PC-3 (cell line): ENCODE data around the gene P2RY11.

Source experiments
- EZH2phosphoT487 ChIP-seq: fragments of 300-600 bp; sonication (generic); IDR thresholded peaks from 2 replicates; pipeline ENCODE4 v1.6.1; 2018; ENCODE audit warnings: mild to moderate bottlenecking, antibody characterized with exemption, low read length, borderline replicate concordance
- TF ChIP-seq, protein P1 (sequence below): fragments of 300-600 bp; sonication (generic); conservative IDR thresholded peaks from 2 replicates; pipeline ENCODE4 v1.5.1; 2017; ENCODE audit warnings: antibody characterized with exemption, low read depth, mild to moderate bottlenecking, low read length

DNA sequence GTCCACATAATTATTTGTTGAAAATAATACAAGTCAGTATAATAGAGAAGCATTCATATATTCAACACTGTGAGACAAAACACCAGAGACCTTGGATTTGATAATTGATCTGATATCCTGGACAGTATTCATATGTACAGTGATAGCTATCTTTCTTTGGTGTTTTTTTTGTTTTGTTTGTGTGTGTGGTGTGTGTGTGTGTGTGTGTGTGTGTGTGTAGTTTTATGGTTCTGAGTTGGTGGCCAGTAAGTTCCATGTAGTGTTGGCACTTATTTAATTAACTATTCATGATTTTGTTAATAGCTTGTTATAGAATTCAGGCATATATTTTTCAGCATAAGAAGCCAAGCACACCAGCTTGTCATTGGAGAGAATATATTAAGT lies 7.4 kb upstream of the P2RY11 start:
- no peak for TF ChIP-seq EZH2phosphoT487
- TF ChIP-seq, protein P1, sequence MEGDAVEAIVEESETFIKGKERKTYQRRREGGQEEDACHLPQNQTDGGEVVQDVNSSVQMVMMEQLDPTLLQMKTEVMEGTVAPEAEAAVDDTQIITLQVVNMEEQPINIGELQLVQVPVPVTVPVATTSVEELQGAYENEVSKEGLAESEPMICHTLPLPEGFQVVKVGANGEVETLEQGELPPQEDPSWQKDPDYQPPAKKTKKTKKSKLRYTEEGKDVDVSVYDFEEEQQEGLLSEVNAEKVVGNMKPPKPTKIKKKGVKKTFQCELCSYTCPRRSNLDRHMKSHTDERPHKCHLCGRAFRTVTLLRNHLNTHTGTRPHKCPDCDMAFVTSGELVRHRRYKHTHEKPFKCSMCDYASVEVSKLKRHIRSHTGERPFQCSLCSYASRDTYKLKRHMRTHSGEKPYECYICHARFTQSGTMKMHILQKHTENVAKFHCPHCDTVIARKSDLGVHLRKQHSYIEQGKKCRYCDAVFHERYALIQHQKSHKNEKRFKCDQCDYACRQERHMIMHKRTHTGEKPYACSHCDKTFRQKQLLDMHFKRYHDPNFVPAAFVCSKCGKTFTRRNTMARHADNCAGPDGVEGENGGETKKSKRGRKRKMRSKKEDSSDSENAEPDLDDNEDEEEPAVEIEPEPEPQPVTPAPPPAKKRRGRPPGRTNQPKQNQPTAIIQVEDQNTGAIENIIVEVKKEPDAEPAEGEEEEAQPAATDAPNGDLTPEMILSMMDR = no peak
